HG03039 (cell line): Measurements from ENCODE around the gene COL5A1.

Experiments
- ATAC-seq: cut with Tn5 transposase; IDR thresholded peaks from one replicate; pipeline ENCODE4 v1.9.1; 2021; ENCODE audit warnings: mild to moderate bottlenecking, moderate library complexity; ENCODE audit not compliant: unreplicated experiment

Gene COL5A1

GRCh38 chr9:134757216-134757975, 115.8 kb downstream of the COL5A1 start:
- no peak for ATAC-seq

- no peak for ATAC-seq
Measured at GRCh38 chr9:134758949-134759607, 117.5 kb downstream of the COL5A1 start.

- no peak for ATAC-seq
Measured at GRCh38 chr9:134759913-134760312, 118.3 kb downstream of the COL5A1 start.

- ATAC-seq = no peak
Measured at GRCh38 chr9:134760750-134761420, 119.3 kb downstream of the COL5A1 start.

- no peak for ATAC-seq
Measured at GRCh38 chr9:134764473-134765269, 123.1 kb downstream of the COL5A1 start.

GRCh38 chr9:134765785-134766184, 124.2 kb downstream of the COL5A1 start:
- no peak for ATAC-seq

GRCh38 chr9:134766587-134766986, 125.0 kb downstream of the COL5A1 start:
- ATAC-seq = no peak

GRCh38 chr9:134768332-134768708, 126.7 kb downstream of the COL5A1 start:
- ATAC-seq = no peak

- ATAC-seq = no peak
Measured at GRCh38 chr9:134768709-134769351, 127.2 kb downstream of the COL5A1 start.

GRCh38 chr9:134770972-134771971, 129.7 kb downstream of the COL5A1 start:
- no peak for ATAC-seq

GRCh38 chr9:134772331-134772730, 130.7 kb downstream of the COL5A1 start:
- ATAC-seq = no peak

- no peak for ATAC-seq
Measured at GRCh38 chr9:134773842-134774241, 132.2 kb downstream of the COL5A1 start.

GRCh38 chr9:134774410-134774809, 132.8 kb downstream of the COL5A1 start:
- ATAC-seq = no peak

- ATAC-seq = no peak
Measured at GRCh38 chr9:134775081-134775951, 133.7 kb downstream of the COL5A1 start.

- no peak for ATAC-seq
Measured at GRCh38 chr9:134776080-134776796, 134.6 kb downstream of the COL5A1 start.

GRCh38 chr9:134777153-134777552, 135.6 kb downstream of the COL5A1 start:
- ATAC-seq = no peak

- ATAC-seq = no peak
Measured at GRCh38 chr9:134778156-134778555, 136.6 kb downstream of the COL5A1 start.
